Measurements from ENCODE around the gene TP53INP2. TPM values are rescaled to one million over a fixed set of nuclear protein-coding genes. Genes with fewer than 3 reads are reported as not detected.

TP53INP2 gene
- total RNA-seq, 1 donor from 2014 or later = 33.0 TPM

GRCh38 chr20:34673412-34673811 is 30.7 kb upstream of the TP53INP2 start:
- H3K9me3 Mint-ChIP-seq (ENCODE audit: low read depth) = no peaks in the 10 kb centered on the region
- TF ChIP-seq CTCF (IDR thresholded peaks at IDR 0.05; ENCODE audit: unreplicated experiment) = no peak
- H3K4me3 Mint-ChIP-seq (ENCODE audit: low read depth) = no peak overlapping the region

GRCh38 chr20:34675561-34675960 is 28.6 kb upstream of the TP53INP2 start:
- DNase-seq (ENCODE audit: low spot score, unreplicated experiment) = no peak
- no peak for TF ChIP-seq CTCF (IDR thresholded peaks at IDR 0.05; ENCODE audit: unreplicated experiment)
- Mint-ChIP-seq H3K9me3 (ENCODE audit: low read depth) (no peaks in the 10 kb centered on the region), H3K36me3 (ENCODE audit: insufficient read depth) (peaks cover 3% of the 10 kb centered on the region), H3K4me3 (ENCODE audit: low read depth) (peak overlapping the region; percentile 90), H3K27ac (no peak overlapping the region), H3K27me3 (no peaks in the 10 kb centered on the region), H3K4me1 (ENCODE audit: low read depth) (peaks cover 12% of the 10 kb centered on the region)

More at GRCh38 chr20:34673412-34673811, 30.7 kb upstream of the TP53INP2 start:
- Mint-ChIP-seq H3K27ac (no peak overlapping the region), H3K36me3 (ENCODE audit: insufficient read depth) (peaks cover 8% of the 10 kb centered on the region), H3K27me3 (no peaks in the 10 kb centered on the region), H3K4me1 (ENCODE audit: low read depth) (peaks cover 12% of the 10 kb centered on the region)
- no peak for DNase-seq (ENCODE audit: low spot score, unreplicated experiment)

- no peak for TF ChIP-seq CTCF (IDR thresholded peaks at IDR 0.05; ENCODE audit: unreplicated experiment)
- H3K4me3 Mint-ChIP-seq (ENCODE audit: low read depth) = peak overlapping the region; percentile 90
- peaks cover 2% of the 10 kb centered on the region for H3K36me3 Mint-ChIP-seq (ENCODE audit: insufficient read depth)
- H3K27me3 Mint-ChIP-seq = no peaks in the 10 kb centered on the region
- no peaks in the 10 kb centered on the region for H3K9me3 Mint-ChIP-seq (ENCODE audit: low read depth)
- peak overlapping the region; percentile 99 for H3K27ac Mint-ChIP-seq
- no peak for DNase-seq (ENCODE audit: low spot score, unreplicated experiment)
- H3K4me1 Mint-ChIP-seq (ENCODE audit: low read depth) = peaks cover 12% of the 10 kb centered on the region
Observed at GRCh38 chr20:34675993-34676641, 28.0 kb upstream of the TP53INP2 start.

DNA sequence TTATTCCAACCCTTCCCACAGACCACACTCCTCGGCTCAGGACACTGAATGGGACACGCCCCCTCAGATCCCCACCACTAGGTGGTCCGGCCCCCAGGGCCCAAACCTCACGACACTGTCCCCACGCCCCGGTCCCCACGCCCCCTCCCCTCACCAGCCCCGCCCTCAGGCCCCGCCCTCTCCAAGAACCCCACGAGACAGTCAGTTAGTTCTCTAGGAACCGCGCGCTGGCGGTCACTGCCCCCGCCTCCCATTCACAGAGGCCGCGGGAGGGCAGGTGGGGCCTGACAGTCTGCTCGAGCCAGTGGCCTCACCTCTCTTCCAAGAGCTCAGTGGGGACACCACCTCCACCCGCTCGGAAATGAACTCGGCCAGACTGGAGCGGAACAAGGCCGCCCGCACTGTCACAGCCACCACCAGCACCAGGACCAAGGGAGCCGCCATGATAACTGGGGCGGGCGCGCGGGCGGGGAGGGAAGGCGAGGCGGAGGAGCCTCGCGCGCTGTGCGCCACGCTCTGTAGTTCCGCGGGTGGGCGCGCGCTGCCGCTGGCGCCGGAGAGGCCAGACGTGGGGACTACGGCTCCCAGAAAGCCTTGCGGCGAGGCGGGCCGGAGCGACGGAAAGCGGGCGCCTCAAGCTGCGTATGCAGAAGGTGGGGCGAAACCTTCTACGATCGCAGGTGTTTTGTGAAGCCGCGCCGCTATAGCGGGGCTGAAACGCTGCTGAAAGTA is 27.3 kb upstream of the TP53INP2 start, which contains the start of gene PIGU:
Gene PIGU (minus strand): TSS at position 451 of the 732 bp plus-strand sequence. CDS start 7 bp downstream, at position 444.
- DNase-seq (ENCODE audit: low spot score, unreplicated experiment) = peak; percentile 96
- no peaks in the 10 kb centered on the region for H3K27me3 Mint-ChIP-seq
- peak; percentile 36 for TF ChIP-seq CTCF (IDR thresholded peaks at IDR 0.05; ENCODE audit: unreplicated experiment)

GRCh38 chr20:34680586-34681175 is 23.5 kb upstream of the TP53INP2 start:
- Mint-ChIP-seq H3K36me3 (ENCODE audit: insufficient read depth) (no peaks in the 10 kb centered on the region), H3K4me1 (ENCODE audit: low read depth) (peaks cover 7% of the 10 kb centered on the region), H3K9me3 (ENCODE audit: low read depth) (no peaks in the 10 kb centered on the region), H3K27ac (no peak overlapping the region), H3K27me3 (no peaks in the 10 kb centered on the region), H3K4me3 (ENCODE audit: low read depth) (no peak overlapping the region)
- DNase-seq (ENCODE audit: low spot score, unreplicated experiment) = no peak
- no peak for TF ChIP-seq CTCF (IDR thresholded peaks at IDR 0.05; ENCODE audit: unreplicated experiment)

More for the DNA sequence above, 27.3 kb upstream of the TP53INP2 start, which contains the start of gene PIGU:
- peak within 1 kb of the TSS; percentile 90 for H3K4me3 Mint-ChIP-seq (ENCODE audit: low read depth)
- peaks cover 12% of the 10 kb centered on the region for H3K4me1 Mint-ChIP-seq (ENCODE audit: low read depth)
- peaks cover 2% of the 10 kb centered on the region for H3K36me3 Mint-ChIP-seq (ENCODE audit: insufficient read depth)
- H3K9me3 Mint-ChIP-seq (ENCODE audit: low read depth) = no peaks in the 10 kb centered on the region
- peak within 1 kb of the TSS; percentile 99 for H3K27ac Mint-ChIP-seq
